K562 (cell line): ENCODE measurements around the gene GABARAP. TPM values are rescaled to one million over a fixed set of nuclear protein-coding genes. Genes with fewer than 3 reads are reported as not detected.

ENCODE experiments used
- ELF1 ChIP-seq: fragments of 200-800 bp; sonication (Bioruptor generic); IDR thresholded peaks from 2 replicates; pipeline ENCODE4 v1.6.1; 2016; ENCODE audit warnings: missing genetic modification characterization, missing compliant biosample characterization
- ELF2 ChIP-seq: fragments of 250-450 bp; sonication (Bioruptor Pico); IDR thresholded peaks from 2 replicates; pipeline ENCODE4 v1.5.0; 2021; ENCODE audit warnings: mild to moderate bottlenecking
- FOXJ2 ChIP-seq: fragments of 200-800 bp; sonication (Bioruptor generic); IDR thresholded peaks from 2 replicates; pipeline ENCODE4 v1.6.1; 2016; ENCODE audit warnings: missing genetic modification characterization, missing compliant biosample characterization
- FOXM1 ChIP-seq, 2 experiments: fragments of 450-650 bp in 1 of 2; sonication (generic) in 1 of 2; formaldehyde crosslinking in 1 of 2; IDR thresholded peaks; 2 replicates each; pipeline versions ENCODE4 v1.6.1 to v1.9.0; 2017 to 2022; ENCODE audit warnings: low read depth in 2 of 2, mild to moderate bottlenecking in 2 of 2, missing genetic modification reagents in 1 of 2, moderate library complexity in 1 of 2
- MXI1 ChIP-seq: IDR thresholded peaks from 2 replicates; pipeline ENCODE4 v1.6.1; 2011; ENCODE audit warnings: low read depth, mild to moderate bottlenecking, improper control_type of control experiment, low read length
- MYNN ChIP-seq, 2 experiments: sonication (generic); formaldehyde crosslinking in 1 of 2; IDR thresholded peaks; 2 replicates each; pipeline versions ENCODE4 v1.5.0 to v1.6.1; 2016 to 2020; ENCODE audit warnings: antibody characterized with exemption in 1 of 2, missing genetic modification reagents in 1 of 2
- POLR2H ChIP-seq: IDR thresholded peaks from 2 replicates; pipeline ENCODE4 v1.6.1; 2016; ENCODE audit warnings: missing genetic modification characterization, low read depth, mild to moderate bottlenecking, control low read depth, missing compliant biosample characterization, moderate library complexity
- RB1 ChIP-seq: fragments of 450-650 bp; IDR thresholded peaks from 2 replicates; pipeline ENCODE4 v1.6.1; 2017; ENCODE audit warnings: low read depth, mild to moderate bottlenecking
- RCOR1 ChIP-seq, 2 experiments: IDR thresholded peaks; 2 replicates each; pipeline ENCODE4 v1.6.1; 2012; ENCODE audit warnings: low read depth in 2 of 2, low read length in 2 of 2, borderline replicate concordance in 1 of 2, improper control_type of control experiment in 1 of 2
- SPI1 ChIP-seq: IDR thresholded peaks from 2 replicates; pipeline ENCODE4 v1.6.1; 2011; ENCODE audit warnings: low read depth, low read length, control low read depth, borderline replicate concordance
- XRCC5 ChIP-seq: fragments of 200-400 bp; formaldehyde crosslinking; IDR thresholded peaks from 2 replicates; pipeline ENCODE4 v1.6.1; 2017; ENCODE audit warnings: low read depth, mild to moderate bottlenecking, low read length
- YY1 ChIP-seq, 3 experiments: IDR thresholded peaks; 2 replicates each; pipeline ENCODE4 v1.6.1; 2011; ENCODE audit warnings: low read length in 2 of 3, mild to moderate bottlenecking in 2 of 3, moderate library complexity in 2 of 3, borderline replicate concordance in 1 of 3, control low read depth in 1 of 3, low read depth in 1 of 3; ENCODE audit not compliant: insufficient read depth in 3 of 3, insufficient replicate concordance in 2 of 3, control insufficient read depth in 1 of 3, insufficient read length in 1 of 3; ENCODE audit errors: extremely low read depth in 1 of 3
- ZBTB7A ChIP-seq: IDR thresholded peaks from 2 replicates; pipeline ENCODE4 v1.6.1; 2011; ENCODE audit warnings: low read depth, mild to moderate bottlenecking, low read length, moderate library complexity, borderline replicate concordance; ENCODE audit not compliant: control insufficient read depth
- ZNF165 ChIP-seq: fragments of 250-450 bp; sonication (Bioruptor Pico); IDR thresholded peaks from 2 replicates; pipeline ENCODE4 v1.4.0; 2020; ENCODE audit warnings: borderline replicate concordance
- polyA plus RNA-seq, 8 experiments: library from polyadenylated mRNA; depleted of rRNA in 4 of 8; stranded (reverse) in 5 of 8; unstranded in 3 of 8; fragments of >200 nt; fragmentation: Nextera tagmentation in 2 of 8; fragmentation: Illumina TruSeq in 1 of 8; extraction: Ambion mirVana in 2 of 8; extraction: Trizol in 1 of 8; gene quantifications; 2 replicates each; pipeline versions ENCODE4 v1.2.1 to v1.2.3, GENCODE V29; 2011 to 2014; ENCODE audit warnings: inconsistent platforms in 1 of 8, missing spikeins in 1 of 8
- total RNA-seq, 7 experiments: library from RNA; depleted of rRNA in 6 of 7; stranded (reverse); fragments of >200 nt in 6 of 7; fragmentation: Illumina TruSeq in 2 of 7; extraction: Trizol in 2 of 7; gene quantifications; 2 replicates each; pipeline versions ENCODE4 v1.2.1 to v1.2.3, GENCODE V29; 2011 to 2021; ENCODE audit warnings: low replicate concordance in 1 of 7
- TF ChIP-seq, protein P1 (sequence below): fragments of 450-650 bp; IDR thresholded peaks from 2 replicates; pipeline ENCODE4 v1.6.1; 2018; ENCODE audit warnings: mild to moderate bottlenecking, low read depth; ENCODE audit not compliant: partially characterized antibody
- TF ChIP-seq, protein P2 (sequence below): sonication (generic); formaldehyde crosslinking; IDR thresholded peaks from 2 replicates; pipeline ENCODE4 v1.8.0; 2022; ENCODE audit warnings: mild to moderate bottlenecking, missing genetic modification reagents, borderline replicate concordance
- TF ChIP-seq, protein P3 (sequence below): fragments of 450-650 bp; formaldehyde crosslinking; IDR thresholded peaks from 2 replicates; pipeline ENCODE4 v1.4.0; 2022; ENCODE audit warnings: missing genetic modification characterization

Gene GABARAP
- total and polyA plus RNA-seq, 9 of the 15 experiments (the other 6 are each of a cell fraction or from before 2014, with no cell fraction given): 47.5 to 373 (median 152) TPM

DNA sequence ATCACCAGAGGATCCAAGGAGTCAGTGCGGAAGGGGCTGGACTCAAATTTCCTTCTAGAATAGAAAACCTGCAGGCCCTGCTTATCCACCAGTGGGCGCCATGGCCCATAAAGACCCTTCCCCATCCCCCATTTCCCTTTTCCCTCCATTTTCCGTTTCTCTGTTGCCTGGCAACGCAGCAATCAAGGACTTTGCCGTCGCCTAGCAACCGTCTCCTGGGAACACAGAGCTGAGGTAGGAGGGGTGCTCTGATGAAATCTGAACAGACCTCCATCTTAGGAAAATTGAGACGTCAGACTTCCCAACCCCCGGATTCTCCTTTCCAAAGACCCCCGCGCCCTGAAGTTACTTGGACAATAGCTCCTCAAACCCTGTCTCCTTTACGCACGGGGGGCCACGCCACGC is 28.4 kb downstream of the GABARAP start (continued):
- TF ChIP-seq YY1 (IDR thresholded peaks at IDR 0.05; ENCODE audit: borderline replicate concordance in 1 of 3, control insufficient read depth in 1 of 3, extremely low read depth in 1 of 3, insufficient read depth in 3 of 3, insufficient read length in 1 of 3, insufficient replicate concordance in 2 of 3, low read depth in 1 of 3, low read length in 2 of 3) (peak in 2 of 3 experiments; percentile 26 to 39), FOXM1 (IDR thresholded peaks at IDR 0.05; ENCODE audit: low read depth) (no peak), FOXM1 (CRISPR knock-in tag; IDR thresholded peaks at IDR 0.05; ENCODE audit: low read depth) (no peak), RB1 (0 out of 2 replicates have a peak, but pooled peaks have one; percentile 6), ELF2 (CRISPR knock-in tag) (no peak), ZNF165 (no peak), XRCC5 (0 out of 2 replicates have a peak, but pooled peaks have one; percentile 24), ELF1 (tag) (0 out of 2 replicates have a peak, but pooled peaks have one; percentile 19), RCOR1 (IDR thresholded peaks at IDR 0.05; ENCODE audit: borderline replicate concordance in 1 of 2, low read depth in 2 of 2, low read length in 2 of 2) (peak in 1 of 2 experiments; percentile 72; a peak in 2 of 4 replicates), SPI1 (peak; percentile 41; the same call in 1 of the 2 replicates), FOXJ2 (0 out of 2 replicates have a peak, but pooled peaks have one; percentile 55), MYNN (IDR thresholded peaks at IDR 0.05) (peak; percentile 99), MYNN (CRISPR knock-in tag; IDR thresholded peaks at IDR 0.05) (peak; percentile 82; the same call in 1 of the 2 replicates), MXI1 (peak; percentile 99), POLR2H (tag) (no peak), ZBTB7A (peak; percentile 85)
- TF ChIP-seq, protein P1, sequence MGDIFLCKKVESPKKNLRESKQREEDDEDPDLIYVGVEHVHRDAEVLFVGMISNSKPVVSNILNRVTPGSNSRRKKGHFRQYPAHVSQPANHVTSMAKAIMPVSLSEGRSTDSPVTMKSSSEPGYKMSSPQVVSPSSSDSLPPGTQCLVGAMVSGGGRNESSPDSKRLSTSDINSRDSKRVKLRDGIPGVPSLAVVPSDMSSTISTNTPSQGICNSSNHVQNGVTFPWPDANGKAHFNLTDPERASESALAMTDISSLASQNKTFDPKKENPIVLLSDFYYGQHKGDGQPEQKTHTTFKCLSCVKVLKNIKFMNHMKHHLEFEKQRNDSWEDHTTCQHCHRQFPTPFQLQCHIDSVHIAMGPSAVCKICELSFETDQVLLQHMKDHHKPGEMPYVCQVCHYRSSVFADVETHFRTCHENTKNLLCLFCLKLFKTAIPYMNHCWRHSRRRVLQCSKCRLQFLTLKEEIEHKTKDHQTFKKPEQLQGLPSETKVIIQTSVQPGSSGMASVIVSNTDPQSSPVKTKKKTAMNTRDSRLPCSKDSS: no peak
- TF ChIP-seq, protein P2, sequence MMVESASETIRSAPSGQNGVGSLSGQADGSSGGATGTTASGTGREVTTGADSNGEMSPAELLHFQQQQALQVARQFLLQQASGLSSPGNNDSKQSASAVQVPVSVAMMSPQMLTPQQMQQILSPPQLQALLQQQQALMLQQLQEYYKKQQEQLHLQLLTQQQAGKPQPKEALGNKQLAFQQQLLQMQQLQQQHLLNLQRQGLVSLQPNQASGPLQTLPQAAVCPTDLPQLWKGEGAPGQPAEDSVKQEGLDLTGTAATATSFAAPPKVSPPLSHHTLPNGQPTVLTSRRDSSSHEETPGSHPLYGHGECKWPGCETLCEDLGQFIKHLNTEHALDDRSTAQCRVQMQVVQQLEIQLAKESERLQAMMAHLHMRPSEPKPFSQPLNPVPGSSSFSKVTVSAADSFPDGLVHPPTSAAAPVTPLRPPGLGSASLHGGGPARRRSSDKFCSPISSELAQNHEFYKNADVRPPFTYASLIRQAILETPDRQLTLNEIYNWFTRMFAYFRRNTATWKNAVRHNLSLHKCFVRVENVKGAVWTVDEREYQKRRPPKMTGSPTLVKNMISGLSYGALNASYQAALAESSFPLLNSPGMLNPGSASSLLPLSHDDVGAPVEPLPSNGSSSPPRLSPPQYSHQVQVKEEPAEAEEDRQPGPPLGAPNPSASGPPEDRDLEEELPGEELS (CRISPR knock-in tag): no peak
- TF ChIP-seq, protein P3, sequence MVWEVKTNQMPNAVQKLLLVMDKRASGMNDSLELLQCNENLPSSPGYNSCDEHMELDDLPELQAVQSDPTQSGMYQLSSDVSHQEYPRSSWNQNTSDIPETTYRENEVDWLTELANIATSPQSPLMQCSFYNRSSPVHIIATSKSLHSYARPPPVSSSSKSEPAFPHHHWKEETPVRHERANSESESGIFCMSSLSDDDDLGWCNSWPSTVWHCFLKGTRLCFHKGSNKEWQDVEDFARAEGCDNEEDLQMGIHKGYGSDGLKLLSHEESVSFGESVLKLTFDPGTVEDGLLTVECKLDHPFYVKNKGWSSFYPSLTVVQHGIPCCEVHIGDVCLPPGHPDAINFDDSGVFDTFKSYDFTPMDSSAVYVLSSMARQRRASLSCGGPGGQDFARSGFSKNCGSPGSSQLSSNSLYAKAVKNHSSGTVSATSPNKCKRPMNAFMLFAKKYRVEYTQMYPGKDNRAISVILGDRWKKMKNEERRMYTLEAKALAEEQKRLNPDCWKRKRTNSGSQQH (CRISPR knock-in tag): no peak
